ENCODE measurements around the gene SRP9. TPM values are rescaled to one million over a fixed set of nuclear protein-coding genes. Genes with fewer than 3 reads are reported as not detected.

The SRP9 gene
- total RNA-seq, 1 experiment from 2014 or later = 306 TPM

DNA sequence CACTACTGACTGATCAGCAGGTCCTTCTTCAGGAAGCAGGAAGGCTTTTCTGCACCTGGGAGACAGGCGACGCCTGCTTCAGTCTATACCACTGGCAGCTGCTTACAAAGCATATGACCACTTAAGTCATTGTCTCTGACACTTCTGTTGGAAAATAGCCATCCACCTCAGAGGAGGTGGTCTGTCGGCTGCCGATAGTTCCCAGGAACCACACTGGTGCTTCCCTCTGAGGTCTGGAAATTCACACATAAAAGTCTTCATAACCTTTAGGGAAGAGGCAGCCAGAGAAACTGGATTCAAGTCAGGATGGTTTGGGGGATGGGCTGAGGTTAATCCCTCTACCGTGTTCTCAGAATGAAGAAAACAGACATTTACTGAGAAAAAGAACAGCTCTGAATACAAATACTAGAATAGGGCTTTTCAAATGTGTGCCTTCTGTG lies 15.6 kb upstream of the SRP9 start:
- H3K4me3 ChIP-seq (ENCODE audit: low read length) = no peak overlapping the region
- no peak for TF ChIP-seq EZH2 (IDR thresholded peaks at IDR 0.05; ENCODE audit: low read length, unreplicated experiment)
- no peak for TF ChIP-seq EZH2phosphoT487 (IDR thresholded peaks at IDR 0.05; ENCODE audit: borderline replicate concordance, low read length)
- no peak for TF ChIP-seq CTCF (conservative IDR thresholded peaks at IDR 0.05; ENCODE audit: low read depth, low read length)
- H3K36me3 ChIP-seq (ENCODE audit: low read depth, low read length) = no peaks in the 10 kb centered on the region
- H3K9ac ChIP-seq (ENCODE audit: low read length) = no peak overlapping the region
- no peaks in the 10 kb centered on the region for H3K9me3 ChIP-seq (ENCODE audit: low read length)
- H3K27ac ChIP-seq (ENCODE audit: low read length) = no peak overlapping the region
- ATAC-seq = no peak
- no peak overlapping the region for H3K4me2 ChIP-seq (ENCODE audit: low read length)
- H3K79me2 ChIP-seq (ENCODE audit: low read length) = no peaks in the 10 kb centered on the region
- no peaks in the 10 kb centered on the region for H3K27me3 ChIP-seq (ENCODE audit: low read length)
- no peak overlapping the region for H2AFZ ChIP-seq (ENCODE audit: low read length)
- H3K4me1 ChIP-seq (ENCODE audit: insufficient read depth, low read length) = peaks cover 7% of the 10 kb centered on the region
- BruUV-seq (replicated peaks) = no TSS peak
- POLR2A ChIA-PET (ENCODE audit: unreplicated experiment) = interaction anchor here (0.7 kb wide), 1 partner anchor 61 kb away, joined by 3 read pairs; no protein-coding TSS in a partner anchor
- H3K9me2 ChIP-seq (replicated peaks; ENCODE audit: low read length) = no peaks in the 10 kb centered on the region
- CTCF ChIA-PET = no interaction called here
- intact Hi-C loops (cut with micrococcal nuclease) = no loop called here
- DNase-seq = no peak
- no peaks in the 10 kb centered on the region for H4K20me1 ChIP-seq (ENCODE audit: low read length)
- no peaks in the 10 kb centered on the region for H3F3A ChIP-seq (ENCODE audit: low read length, unreplicated experiment)

- DNase-seq = no peak
- Histone ChIP-seq H3K9me2 (replicated peaks; ENCODE audit: low read length) (no peaks in the 10 kb centered on the region), H3K36me3 (ENCODE audit: low read depth, low read length) (no peaks in the 10 kb centered on the region), H3K27me3 (ENCODE audit: low read length) (no peaks in the 10 kb centered on the region), H3K27ac (ENCODE audit: low read length) (no peak overlapping the region), H3F3A (ENCODE audit: low read length, unreplicated experiment) (no peaks in the 10 kb centered on the region), H3K9me3 (ENCODE audit: low read length) (no peaks in the 10 kb centered on the region), H3K79me2 (ENCODE audit: low read length) (no peaks in the 10 kb centered on the region), H3K4me2 (ENCODE audit: low read length) (no peak overlapping the region), H4K20me1 (ENCODE audit: low read length) (no peaks in the 10 kb centered on the region), H3K4me1 (ENCODE audit: insufficient read depth, low read length) (peaks cover 11% of the 10 kb centered on the region), H2AFZ (ENCODE audit: low read length) (peak overlapping the region; percentile 31), H3K4me3 (ENCODE audit: low read length) (no peak overlapping the region), H3K9ac (ENCODE audit: low read length) (no peak overlapping the region)
- TF ChIP-seq EZH2 (IDR thresholded peaks at IDR 0.05; ENCODE audit: low read length, unreplicated experiment) (no peak), CTCF (conservative IDR thresholded peaks at IDR 0.05; ENCODE audit: low read depth, low read length) (no peak), EZH2phosphoT487 (IDR thresholded peaks at IDR 0.05; ENCODE audit: borderline replicate concordance, low read length) (no peak)
- no TSS peak for BruUV-seq (replicated peaks)
- no peak for ATAC-seq
- intact Hi-C loops (cut with micrococcal nuclease) = no loop called here
- POLR2A ChIA-PET (ENCODE audit: unreplicated experiment) = interaction anchor here (0.7 kb wide), 1 partner anchor 62 kb away, joined by 3 read pairs; no protein-coding TSS in a partner anchor
- CTCF ChIA-PET = no interaction called here
Measured at GRCh38 chr1:225762444-225762843, 15.2 kb upstream of the SRP9 start.

DNA sequence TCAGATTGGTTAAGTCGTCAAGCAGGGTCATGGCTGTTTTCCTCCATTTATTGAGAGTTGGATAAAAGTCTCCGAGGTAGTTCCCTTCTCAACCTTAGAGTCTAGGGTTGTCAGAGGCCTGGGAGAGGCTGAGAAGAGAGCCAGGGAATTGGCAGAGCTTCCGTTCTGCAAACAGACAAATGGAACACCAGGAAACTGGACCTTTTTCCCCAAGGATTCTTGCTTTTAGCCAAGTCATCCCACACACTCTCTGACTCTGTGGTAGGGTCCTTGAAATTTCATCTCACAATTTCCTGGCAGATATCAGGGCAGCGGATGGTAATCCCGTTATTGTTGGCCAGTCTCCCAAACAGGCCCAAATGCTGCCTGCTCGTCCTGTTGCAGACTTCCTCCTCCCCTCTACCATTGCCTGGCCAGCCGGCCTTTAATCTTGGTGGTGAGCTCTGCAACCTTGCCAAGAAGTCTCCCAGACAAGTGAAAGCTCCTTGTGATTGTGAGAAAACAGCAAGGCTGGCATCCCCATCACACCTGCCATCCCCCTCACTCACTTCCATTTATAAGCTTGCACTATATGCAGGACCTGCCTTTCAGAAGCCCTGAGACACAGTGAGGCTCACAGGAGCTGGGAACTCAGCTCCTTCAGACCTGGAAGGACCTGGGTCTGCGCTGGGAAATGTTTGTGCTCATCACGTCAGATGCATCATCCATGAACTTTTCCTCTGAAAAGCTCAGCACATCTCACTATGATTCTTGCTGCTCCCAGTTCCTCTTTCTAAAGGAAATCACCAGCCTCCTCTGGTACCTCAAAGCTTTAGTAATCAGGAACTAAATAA lies 13.7 kb upstream of the SRP9 start:
- ATAC-seq (no peak), DNase-seq (no peak)
- Histone ChIP-seq H3K9ac (ENCODE audit: low read length) (no peak overlapping the region), H3K4me2 (ENCODE audit: low read length) (no peak overlapping the region), H4K20me1 (ENCODE audit: low read length) (no peaks in the 10 kb centered on the region), H3K79me2 (ENCODE audit: low read length) (no peaks in the 10 kb centered on the region), H3K27ac (ENCODE audit: low read length) (no peak overlapping the region), H3F3A (ENCODE audit: low read length, unreplicated experiment) (no peaks in the 10 kb centered on the region), H3K9me2 (replicated peaks; ENCODE audit: low read length) (no peaks in the 10 kb centered on the region), H3K36me3 (ENCODE audit: low read depth, low read length) (no peaks in the 10 kb centered on the region), H3K9me3 (ENCODE audit: low read length) (no peaks in the 10 kb centered on the region), H2AFZ (ENCODE audit: low read length) (no peak overlapping the region), H3K27me3 (ENCODE audit: low read length) (no peaks in the 10 kb centered on the region), H3K4me3 (ENCODE audit: low read length) (no peak overlapping the region), H3K4me1 (ENCODE audit: insufficient read depth, low read length) (peaks cover 24% of the 10 kb centered on the region)
- intact Hi-C loops (cut with micrococcal nuclease) = no loop called here
- ChIA-PET POLR2A (ENCODE audit: unreplicated experiment) (interaction anchor here (0.5 to 0.6 kb wide), 2 partner anchors 117 to 185 kb away, joined by 4 read pairs; no protein-coding TSS in a partner anchor), CTCF (interaction anchor here (0.8 kb wide), 1 partner anchor 8 kb away, joined by 3 read pairs; no protein-coding TSS in a partner anchor)
- TF ChIP-seq EZH2phosphoT487 (IDR thresholded peaks at IDR 0.05; ENCODE audit: borderline replicate concordance, low read length) = no peak
- no peak for TF ChIP-seq CTCF (conservative IDR thresholded peaks at IDR 0.05; ENCODE audit: low read depth, low read length)
- TF ChIP-seq EZH2 (IDR thresholded peaks at IDR 0.05; ENCODE audit: low read length, unreplicated experiment) = no peak
- no TSS peak for BruUV-seq (replicated peaks)
